TTC549 (cell line): ENCODE results near the gene PCP2.

Source experiments
- FAIRE-seq: peaks from 2 replicates; lab custom pipeline; 2012; peaks lifted over from hg19 to GRCh38; lab: Jason Lieb, UNC

Gene PCP2

DNA sequence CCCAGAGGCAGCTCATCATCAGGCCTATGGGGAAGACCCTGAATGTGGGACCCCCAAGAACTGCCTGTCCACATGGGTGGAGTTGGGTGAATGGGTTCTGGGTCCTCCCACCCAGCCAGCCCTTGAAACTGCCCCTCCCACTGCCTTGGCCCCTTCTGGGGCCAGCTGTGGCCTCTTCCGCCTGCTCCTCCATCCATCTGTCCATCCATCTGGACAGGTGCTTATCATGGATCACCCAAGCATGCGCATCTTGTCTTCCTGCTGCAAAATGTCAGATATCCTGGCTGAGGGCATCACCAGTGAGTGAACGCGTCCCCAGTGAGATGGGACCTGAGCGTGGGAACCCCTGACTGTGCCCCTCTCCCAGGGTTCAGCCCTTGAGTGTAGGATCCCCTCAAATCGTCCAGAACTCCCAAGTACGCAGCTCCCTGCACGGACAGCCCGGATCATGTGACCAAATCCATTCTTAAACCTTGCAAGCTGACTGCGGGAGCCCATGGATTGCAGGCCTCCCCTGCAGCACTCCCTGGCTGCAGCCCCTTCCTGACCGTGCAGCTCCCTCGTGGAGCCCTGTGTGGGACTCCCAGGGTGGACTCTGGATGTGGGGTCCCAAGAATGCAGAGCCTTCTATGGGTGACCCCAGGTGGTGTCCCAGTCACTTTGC lies 5.4 kb upstream of the PCP2 start:
- no peak for FAIRE-seq

DNA sequence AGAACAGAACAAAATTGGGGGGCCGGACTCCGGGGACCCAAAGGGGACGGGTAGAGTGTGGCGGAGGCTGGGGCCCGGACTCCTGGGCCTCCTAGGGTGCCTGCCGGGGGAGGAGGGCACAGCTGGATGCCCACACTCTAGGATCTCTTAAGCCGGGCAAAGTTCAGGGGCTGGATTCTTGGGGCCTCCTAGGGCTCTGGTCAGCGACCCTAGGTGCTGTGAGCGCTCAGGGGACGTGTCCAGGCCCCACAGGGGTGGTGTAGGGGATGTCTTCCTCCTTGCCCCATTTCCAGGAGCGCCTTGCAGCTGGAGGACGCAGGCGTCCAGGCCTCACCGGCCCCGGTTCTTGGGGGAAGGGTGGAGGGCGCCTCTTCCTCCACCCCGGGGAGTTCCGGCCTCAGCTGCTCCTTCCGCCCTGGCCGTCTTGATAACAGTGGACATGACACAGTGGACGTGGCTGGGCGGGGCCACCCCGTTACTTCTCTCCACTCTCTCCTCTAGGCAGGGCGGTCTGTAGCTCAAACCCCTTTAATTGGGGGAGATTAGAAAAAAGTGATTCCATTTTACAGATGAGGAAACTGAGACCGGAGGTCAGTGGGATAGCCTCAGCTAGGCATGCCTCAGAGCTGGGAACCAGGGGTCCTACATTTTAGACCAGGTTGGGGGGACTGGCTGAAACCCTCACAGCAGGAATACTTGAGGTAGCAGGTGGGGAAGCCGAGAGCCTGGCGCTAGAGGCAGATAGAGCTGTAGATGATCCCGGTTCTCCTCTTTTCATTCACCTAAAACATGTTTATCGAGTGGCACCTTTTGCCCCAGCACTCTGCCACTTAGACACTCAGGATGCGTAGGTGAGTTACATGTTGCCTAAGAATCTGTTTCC lies 4.1 kb upstream of the PCP2 start:
- no peak for FAIRE-seq

DNA sequence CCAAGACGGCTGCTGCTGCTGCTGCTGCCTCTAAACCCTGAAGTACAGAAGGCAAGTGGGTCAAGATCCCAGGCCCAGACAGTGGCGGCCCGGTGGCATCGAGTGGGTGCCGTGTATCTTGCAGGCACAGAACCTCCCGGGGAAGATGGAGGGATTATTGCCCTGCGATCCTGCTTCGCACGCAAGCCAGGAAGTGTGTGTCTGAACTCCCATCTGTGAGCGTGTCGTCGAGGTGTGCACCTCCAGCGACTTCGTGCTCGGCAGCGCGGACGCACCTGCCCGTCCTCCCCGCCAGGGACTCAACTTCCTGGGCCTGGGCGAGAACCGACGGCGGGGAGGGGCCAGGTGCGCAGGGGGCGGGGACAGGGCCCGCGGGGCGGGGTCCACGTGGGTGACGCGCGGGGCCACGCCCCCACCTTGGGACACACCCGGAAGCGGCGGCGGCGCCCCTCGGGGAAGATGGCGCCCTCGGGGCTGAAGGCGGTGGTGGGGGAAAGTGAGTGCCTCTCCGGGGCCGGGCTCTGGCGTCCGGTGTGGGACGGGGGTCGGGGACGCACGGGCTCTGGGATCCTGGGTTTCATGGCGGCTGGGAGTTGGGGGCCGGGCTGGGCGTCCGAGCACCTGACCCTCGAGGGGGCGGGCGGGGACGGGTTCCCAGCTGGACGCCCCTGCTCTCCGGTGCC lies 3.3 kb upstream of the PCP2 start, which contains the start of gene STXBP2:
TSS of gene STXBP2 (plus strand) at position 420 of the 683 bp plus-strand sequence. CDS start at position 460, 40 bp downstream.
- no peak for FAIRE-seq

DNA sequence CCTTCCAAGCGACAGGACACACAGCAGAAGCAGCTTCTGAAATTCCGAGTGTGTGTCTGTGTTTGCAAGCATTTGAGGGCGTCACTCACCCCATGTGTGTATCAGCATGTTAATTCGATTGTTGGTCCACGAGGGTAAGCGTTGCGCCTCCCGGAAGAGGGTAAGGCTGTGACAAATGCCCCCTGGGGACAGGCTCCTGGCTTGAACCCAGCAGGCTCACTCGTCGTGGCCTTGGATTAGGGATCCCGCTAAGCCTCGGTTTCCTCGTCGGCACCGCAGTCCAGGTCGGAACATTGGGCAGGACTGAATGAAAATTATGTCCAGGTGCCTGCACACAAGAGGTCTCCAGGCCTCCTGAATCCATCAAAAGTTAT lies 2.8 kb upstream of the PCP2 start:
- no peak for FAIRE-seq

- no peak for FAIRE-seq
Measured at GRCh38 chr19:7635670-7636069, 2.2 kb upstream of the PCP2 start.

DNA sequence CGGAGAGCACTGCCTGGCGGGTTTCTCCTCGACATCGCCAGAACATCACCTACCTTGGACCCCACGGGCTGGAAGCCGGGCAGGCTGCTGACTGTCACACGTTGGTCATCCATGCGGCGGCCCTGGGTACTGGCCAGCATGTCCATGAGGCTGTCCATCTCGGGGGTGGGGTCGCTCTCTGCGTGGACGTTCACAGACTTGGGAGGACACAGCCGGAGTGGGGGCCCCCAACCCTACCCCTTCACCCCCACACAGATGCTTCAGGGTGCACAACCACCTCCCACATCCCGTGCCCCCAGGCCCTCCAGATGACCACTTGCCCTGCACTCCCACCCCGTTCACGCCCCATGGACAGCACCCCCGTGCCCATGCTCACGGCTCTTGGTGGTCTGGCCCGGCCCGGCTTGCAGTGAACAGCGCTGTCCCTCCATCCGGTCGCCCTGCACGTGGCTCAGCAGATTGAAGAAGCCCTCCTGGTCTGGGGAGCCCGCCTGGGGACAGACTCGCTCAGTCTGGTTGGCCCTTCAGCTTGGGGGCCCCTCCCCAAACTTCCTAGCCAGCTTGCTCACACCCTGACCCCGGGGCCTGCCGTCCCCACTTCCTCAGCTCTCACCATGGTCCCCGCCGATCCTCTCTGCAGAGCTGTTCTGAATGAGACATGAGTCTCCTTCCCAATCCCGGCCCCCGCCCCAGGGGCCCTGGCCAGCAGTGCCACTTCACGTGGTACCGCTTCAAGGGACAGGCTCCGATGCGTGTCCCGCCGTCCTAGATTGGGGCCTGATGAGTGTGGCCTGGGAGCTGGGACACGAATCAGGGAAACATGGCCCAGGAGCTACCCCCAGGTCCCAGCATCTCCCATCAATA lies 947 bp downstream of the PCP2 start:
- no peak for FAIRE-seq

- no peak for FAIRE-seq
Measured at GRCh38 chr19:7631577-7631976, 1.9 kb downstream of the PCP2 start.

- FAIRE-seq, result peak; percentile 97
Measured at GRCh38 chr19:7629347-7630054, 4.0 kb downstream of the PCP2 start, which contains the start of the genes PET100 and XAB2. PET100 (plus strand) TSS chr19:7629793; CDS start chr19:7629834, 41 bp downstream. XAB2 (minus strand) TSS chr19:7629545; CDS start chr19:7629527, 18 bp downstream.

GRCh38 chr19:7628589-7629311 lies 4.8 kb downstream of the PCP2 start:
- no peak for FAIRE-seq

DNA sequence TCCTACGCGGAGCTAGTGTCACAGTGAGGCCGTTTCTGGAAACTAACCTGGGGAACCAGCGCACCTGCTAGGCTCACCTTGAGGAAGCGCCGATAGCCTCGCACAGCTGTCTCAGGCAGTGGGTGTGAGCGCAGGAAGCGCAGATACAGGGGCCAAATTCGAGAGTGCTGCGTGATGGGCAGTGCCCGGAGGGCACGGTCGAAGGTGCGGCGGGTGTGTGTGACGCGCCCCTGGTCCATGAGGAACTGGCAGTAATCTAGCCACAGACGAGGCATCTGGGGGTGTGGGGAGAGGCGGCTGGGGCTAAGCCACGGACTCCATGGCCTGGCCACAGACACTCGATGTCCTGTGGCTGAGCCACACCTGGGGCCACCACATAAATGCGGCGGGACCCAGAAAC lies 6.4 kb downstream of the PCP2 start:
- no peak for FAIRE-seq

GRCh38 chr19:7625763-7626372 lies 7.7 kb downstream of the PCP2 start:
- no peak for FAIRE-seq

- no peak for FAIRE-seq
Measured at GRCh38 chr19:7624810-7625209, 8.7 kb downstream of the PCP2 start.

GRCh38 chr19:7623725-7624603 lies 9.6 kb downstream of the PCP2 start:
- no peak for FAIRE-seq

- FAIRE-seq, result no peak
Measured at GRCh38 chr19:7622933-7623685, 10.4 kb downstream of the PCP2 start.

- no peak for FAIRE-seq
Measured at GRCh38 chr19:7620442-7621412, 12.8 kb downstream of the PCP2 start.

GRCh38 chr19:7619671-7620441 lies 13.7 kb downstream of the PCP2 start:
- no peak for FAIRE-seq
